Choroid plexus epithelial cell (primary cell): Measurements from ENCODE around the gene PTCH1.

Experiments used
- DNase-seq: peaks from one replicate; pipeline ENCODE4 v3.0.0-alpha.2; 2010; ENCODE audit warnings: low read depth
- H3K4me3 ChIP-seq: 2 replicates; pipeline ENCODE4 v1.5.1; 2011; ENCODE audit warnings: low read depth, mild to moderate bottlenecking, control low read depth, low read length, moderate library complexity
- TF ChIP-seq, protein P1 (sequence below): conservative IDR thresholded peaks from 2 replicates; pipeline ENCODE4 v1.5.1; 2011; ENCODE audit warnings: low read depth, mild to moderate bottlenecking, control low read depth, inconsistent platforms, low read length, moderate library complexity

Gene PTCH1

DNA sequence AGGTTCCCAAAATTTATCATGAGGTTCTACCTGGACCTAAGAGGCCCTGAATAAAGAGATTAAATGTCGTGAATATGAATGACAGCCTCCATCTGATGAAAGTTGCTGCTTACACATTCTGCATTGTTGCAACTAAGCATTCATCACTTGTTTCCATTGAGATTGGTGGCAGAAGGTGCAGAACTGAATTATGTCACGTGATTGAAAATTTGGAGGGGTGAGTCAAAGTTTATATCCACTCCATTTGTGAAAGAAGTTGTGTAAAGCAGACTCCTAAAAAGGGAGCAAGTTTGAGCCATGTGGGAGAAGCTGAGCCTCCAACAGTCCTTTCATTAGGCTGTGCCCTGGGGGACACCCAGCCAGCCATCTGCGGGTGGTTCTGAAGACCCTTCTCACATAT lies 4.9 kb upstream of the PTCH1 start:
- H3K4me3 ChIP-seq, result no peak overlapping the region
- TF ChIP-seq, protein P1, sequence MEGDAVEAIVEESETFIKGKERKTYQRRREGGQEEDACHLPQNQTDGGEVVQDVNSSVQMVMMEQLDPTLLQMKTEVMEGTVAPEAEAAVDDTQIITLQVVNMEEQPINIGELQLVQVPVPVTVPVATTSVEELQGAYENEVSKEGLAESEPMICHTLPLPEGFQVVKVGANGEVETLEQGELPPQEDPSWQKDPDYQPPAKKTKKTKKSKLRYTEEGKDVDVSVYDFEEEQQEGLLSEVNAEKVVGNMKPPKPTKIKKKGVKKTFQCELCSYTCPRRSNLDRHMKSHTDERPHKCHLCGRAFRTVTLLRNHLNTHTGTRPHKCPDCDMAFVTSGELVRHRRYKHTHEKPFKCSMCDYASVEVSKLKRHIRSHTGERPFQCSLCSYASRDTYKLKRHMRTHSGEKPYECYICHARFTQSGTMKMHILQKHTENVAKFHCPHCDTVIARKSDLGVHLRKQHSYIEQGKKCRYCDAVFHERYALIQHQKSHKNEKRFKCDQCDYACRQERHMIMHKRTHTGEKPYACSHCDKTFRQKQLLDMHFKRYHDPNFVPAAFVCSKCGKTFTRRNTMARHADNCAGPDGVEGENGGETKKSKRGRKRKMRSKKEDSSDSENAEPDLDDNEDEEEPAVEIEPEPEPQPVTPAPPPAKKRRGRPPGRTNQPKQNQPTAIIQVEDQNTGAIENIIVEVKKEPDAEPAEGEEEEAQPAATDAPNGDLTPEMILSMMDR, result no peak
- no peak for DNase-seq

DNA sequence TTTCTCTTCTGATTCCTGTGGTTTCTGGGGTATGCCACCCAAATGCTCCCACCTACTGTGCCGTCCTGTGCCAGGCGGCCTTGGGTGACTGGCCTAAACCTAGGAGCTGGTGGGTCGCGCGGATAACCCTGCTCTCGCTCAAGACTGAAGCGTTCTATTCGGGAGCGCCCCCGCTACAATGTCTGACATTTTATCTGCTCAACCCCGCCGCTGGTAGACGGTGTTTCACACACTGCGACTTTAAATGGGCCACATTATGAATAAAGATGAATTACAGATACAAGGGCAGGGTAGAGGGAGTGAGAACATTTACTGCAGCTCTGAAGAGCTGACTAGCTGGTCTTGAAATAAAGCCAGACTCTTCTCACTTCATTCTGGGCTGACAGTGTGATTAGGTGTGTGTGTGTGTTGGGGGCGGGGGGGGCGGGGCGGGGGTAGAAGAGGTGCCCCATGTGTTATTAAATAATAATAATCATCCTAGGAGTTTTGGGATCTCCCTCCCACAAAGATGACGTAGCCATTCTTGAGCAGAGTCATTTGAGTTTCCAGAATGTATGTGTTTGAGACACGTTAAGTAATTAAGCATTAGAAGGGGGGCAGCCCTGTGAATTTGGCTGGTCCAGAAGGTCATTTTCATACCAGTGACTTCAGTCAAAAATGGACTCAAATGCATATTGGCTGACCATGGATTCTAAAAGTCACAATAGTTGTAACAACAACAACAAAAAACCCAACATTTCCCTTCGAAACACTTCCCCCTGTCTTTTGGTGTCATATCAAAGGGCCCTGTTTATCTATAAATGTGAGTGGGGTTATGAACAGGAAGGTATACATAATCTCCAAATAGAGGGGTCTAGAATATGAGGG lies 1.0 kb upstream of the PTCH1 start:
- H3K4me3 ChIP-seq, result peak overlapping the region; percentile 59
- DNase-seq, result no peak
- TF ChIP-seq, protein P1, result no peak

DNA sequence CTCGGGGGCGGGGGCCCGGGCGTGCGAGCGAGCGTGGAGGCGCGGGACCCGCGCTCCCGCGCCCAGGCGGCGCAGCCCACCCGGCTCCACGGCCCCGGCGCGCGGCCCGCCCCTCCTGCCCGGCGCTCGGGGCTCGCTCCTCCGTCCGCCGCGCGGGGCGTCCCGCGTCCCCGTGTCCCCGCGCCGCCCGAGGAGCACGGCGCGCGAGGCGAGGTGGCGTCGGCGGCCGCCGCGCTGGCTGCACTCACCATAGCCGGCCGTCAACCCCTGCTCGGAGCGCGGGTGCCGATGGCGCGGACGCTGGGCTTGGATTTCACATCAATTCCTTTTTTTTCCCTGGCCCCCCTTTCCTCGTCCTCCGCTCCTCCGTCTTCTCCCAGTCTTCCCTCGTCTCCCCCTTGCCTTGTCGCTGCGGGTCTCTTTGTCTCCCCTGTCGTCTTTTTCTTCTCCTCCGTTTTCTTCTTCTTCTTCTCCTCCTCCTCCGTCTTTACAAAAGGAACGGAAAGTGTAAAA lies 494 bp downstream of the PTCH1 start:
- DNase-seq, result no peak
- TF ChIP-seq, protein P1, result no peak
- peak overlapping the region; percentile 59 for H3K4me3 ChIP-seq

DNA sequence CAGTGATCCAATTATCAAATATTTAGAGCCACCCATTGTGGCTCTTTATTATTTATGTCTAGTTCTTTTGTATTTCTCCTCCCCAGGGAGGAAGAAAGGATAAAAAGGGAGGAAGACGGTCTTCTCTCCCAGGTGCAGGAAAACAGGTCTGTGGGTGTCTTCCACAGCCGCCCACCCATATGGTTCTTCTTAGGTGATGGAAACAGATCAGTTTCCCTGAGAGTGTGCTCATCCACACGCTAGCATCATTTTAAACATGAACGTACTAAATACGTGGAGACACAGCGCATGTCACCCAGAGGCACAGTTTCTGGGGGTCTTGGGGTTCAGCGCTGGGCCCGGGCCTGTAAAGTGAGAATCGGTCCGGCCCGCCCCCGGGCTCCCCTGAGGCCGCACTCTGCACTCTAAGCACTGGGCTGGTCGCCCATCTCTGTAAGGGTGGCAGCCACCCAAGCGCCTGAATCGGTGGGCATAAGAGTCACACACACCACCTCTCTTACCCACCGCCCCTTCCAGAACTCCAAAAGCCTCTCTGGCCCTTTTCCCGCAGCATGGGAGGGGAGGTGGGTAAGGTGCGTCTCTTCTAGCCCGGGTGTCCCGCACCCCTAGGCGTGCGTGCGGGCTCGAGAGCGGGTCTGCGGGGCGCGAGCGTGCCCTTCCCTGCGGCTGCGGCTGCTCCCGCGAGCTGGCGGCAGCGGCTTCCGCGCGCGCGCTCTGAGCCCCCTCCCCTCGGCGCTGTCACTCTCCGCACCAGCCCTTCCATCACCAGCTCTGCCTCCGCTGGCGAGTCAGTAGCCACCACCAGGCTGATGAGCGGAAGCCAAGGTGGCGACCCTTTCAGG lies 1.3 kb downstream of the PTCH1 start:
- H3K4me3 ChIP-seq, result peak overlapping the region; percentile 59
- no peak for DNase-seq
- TF ChIP-seq, protein P1, result no peak

DNA sequence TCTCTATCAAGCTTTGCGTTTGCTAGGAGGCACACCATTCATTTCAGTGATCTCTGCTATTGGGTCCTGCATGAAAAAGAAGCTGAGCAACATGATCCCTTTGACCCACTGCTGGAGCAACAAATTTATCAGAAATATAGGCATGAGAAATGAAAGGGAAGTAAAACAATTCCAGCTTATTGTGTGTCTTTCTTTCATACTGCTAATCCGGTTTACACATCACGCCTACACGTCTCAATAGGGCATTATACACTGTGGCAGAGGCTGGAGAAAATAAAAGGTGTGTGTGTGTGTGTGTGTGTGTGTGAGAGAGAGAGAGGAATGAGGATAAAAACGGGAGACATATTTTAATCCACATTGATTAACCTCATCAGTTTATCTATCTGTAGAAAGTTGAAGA lies 2.4 kb downstream of the PTCH1 start:
- TF ChIP-seq, protein P1, result no peak
- no peak overlapping the region for H3K4me3 ChIP-seq
- no peak for DNase-seq

DNA sequence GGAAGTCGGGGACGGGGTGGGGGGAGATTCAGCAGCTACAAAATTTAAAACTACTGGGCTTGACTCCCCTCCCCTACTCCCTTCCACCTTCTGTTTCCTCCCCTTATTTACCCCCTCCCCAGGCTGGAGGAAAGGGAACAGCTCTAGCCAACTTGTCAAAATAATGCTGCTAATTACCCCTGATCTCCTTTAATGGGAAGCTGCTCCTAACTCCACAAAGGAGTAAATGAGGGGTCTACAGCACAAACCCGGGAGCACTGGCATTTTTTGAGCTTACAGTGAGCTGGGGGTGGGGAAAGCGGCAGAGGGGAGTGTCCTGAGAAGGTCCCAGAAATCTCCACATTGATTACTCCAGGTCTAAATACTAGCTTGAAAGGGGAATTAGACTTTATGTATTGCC lies 3.1 kb downstream of the PTCH1 start:
- H3K4me3 ChIP-seq, result no peak overlapping the region
- no peak for DNase-seq
- TF ChIP-seq, protein P1, result no peak
